ENCODE measurements around the gene ART3.
"Not testable (repeated sequence)": the region's sequence is repeated elsewhere in the genome, so short reads cannot be mapped to it uniquely, and the experiment has no call there.

ART3 gene

DNA sequence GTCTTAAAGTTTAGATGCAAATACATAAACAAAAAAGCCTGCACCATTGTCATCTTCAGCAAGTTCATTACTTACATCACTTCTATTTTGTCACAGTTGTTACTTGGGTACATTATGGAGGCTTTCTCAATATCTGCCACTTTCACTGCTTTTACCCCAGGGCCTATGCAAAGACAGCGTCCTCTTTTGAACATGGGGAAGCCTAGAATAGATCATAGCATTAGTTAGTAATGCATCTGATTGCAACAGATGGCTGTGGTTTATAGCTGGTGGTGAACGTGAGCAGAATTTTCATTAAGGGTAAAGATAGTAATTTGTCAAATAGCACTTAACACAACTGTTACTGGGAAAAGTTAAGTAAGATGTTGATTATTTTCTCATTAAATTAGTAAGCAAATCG is 39.4 kb upstream of the ART3 start:
- Histone ChIP-seq H3K4me2 (ENCODE audit: low read length) (no peak overlapping the region), H3K9me2 (replicated peaks; ENCODE audit: control insufficient read depth, low read length) (no peaks in the 10 kb centered on the region), H3K79me2 (ENCODE audit: control insufficient read depth, low read length) (no peaks in the 10 kb centered on the region), H3K4me1 (ENCODE audit: control insufficient read depth, low read length) (no peaks in the 10 kb centered on the region), H3K36me3 (ENCODE audit: control insufficient read depth, low read length) (no peaks in the 10 kb centered on the region), H3K27me3 (ENCODE audit: control insufficient read depth, low read length) (0 out of 2 replicates have a peak, but pooled peaks cover 6% of the 10 kb centered on the region), H3K9me3 (ENCODE audit: control insufficient read depth, insufficient read depth, low read length) (no peaks in the 10 kb centered on the region), H3K27ac (ENCODE audit: low read depth, low read length) (no peak overlapping the region), H3K4me3 (ENCODE audit: low read length) (no peak overlapping the region), H4K20me1 (ENCODE audit: control insufficient read depth, insufficient read depth, low read depth, low read length) (no peaks in the 10 kb centered on the region), H3F3A (ENCODE audit: control insufficient read depth, insufficient read depth) (no peaks in the 10 kb centered on the region)
- TF ChIP-seq EZH2phosphoT487 (IDR thresholded peaks at IDR 0.05; ENCODE audit: borderline replicate concordance, low read length), result no peak
- TF ChIP-seq, protein P1, sequence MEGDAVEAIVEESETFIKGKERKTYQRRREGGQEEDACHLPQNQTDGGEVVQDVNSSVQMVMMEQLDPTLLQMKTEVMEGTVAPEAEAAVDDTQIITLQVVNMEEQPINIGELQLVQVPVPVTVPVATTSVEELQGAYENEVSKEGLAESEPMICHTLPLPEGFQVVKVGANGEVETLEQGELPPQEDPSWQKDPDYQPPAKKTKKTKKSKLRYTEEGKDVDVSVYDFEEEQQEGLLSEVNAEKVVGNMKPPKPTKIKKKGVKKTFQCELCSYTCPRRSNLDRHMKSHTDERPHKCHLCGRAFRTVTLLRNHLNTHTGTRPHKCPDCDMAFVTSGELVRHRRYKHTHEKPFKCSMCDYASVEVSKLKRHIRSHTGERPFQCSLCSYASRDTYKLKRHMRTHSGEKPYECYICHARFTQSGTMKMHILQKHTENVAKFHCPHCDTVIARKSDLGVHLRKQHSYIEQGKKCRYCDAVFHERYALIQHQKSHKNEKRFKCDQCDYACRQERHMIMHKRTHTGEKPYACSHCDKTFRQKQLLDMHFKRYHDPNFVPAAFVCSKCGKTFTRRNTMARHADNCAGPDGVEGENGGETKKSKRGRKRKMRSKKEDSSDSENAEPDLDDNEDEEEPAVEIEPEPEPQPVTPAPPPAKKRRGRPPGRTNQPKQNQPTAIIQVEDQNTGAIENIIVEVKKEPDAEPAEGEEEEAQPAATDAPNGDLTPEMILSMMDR (IDR thresholded peaks at IDR 0.05; ENCODE audit: low read depth, low read length, poor library complexity, severe bottlenecking), result no peak

GRCh38 chr4:76035799-76036380 is 38.6 kb upstream of the ART3 start, which contains the start of gene CXCL11:
Gene CXCL11, minus strand, starts transcription at chr4:76036070. Its CDS starts 83 bp downstream, at chr4:76035987.
- Histone ChIP-seq H3K9me2 (replicated peaks; ENCODE audit: control insufficient read depth, low read length) (no peaks in the 10 kb centered on the region), H3K4me3 (ENCODE audit: low read length) (no peak within 1 kb of the TSS), H3K27ac (ENCODE audit: low read depth, low read length) (no peak within 1 kb of the TSS), H3F3A (ENCODE audit: control insufficient read depth, insufficient read depth) (no peaks in the 10 kb centered on the region), H3K79me2 (ENCODE audit: control insufficient read depth, low read length) (no peaks in the 10 kb centered on the region), H4K20me1 (ENCODE audit: control insufficient read depth, insufficient read depth, low read depth, low read length) (no peaks in the 10 kb centered on the region), H3K4me2 (ENCODE audit: low read length) (no peak within 1 kb of the TSS), H3K27me3 (ENCODE audit: control insufficient read depth, low read length) (0 out of 2 replicates have a peak, but pooled peaks cover 6% of the 10 kb centered on the region), H3K4me1 (ENCODE audit: control insufficient read depth, low read length) (no peaks in the 10 kb centered on the region), H3K9me3 (ENCODE audit: control insufficient read depth, insufficient read depth, low read length) (no peaks in the 10 kb centered on the region), H3K36me3 (ENCODE audit: control insufficient read depth, low read length) (no peaks in the 10 kb centered on the region)
- no peak for TF ChIP-seq EZH2phosphoT487 (IDR thresholded peaks at IDR 0.05; ENCODE audit: borderline replicate concordance, low read length)
- TF ChIP-seq, protein P1 (IDR thresholded peaks at IDR 0.05; ENCODE audit: low read depth, low read length, poor library complexity, severe bottlenecking), result no peak

GRCh38 chr4:76036855-76037254 is 37.7 kb upstream of the ART3 start:
- Histone ChIP-seq H3K4me3 (ENCODE audit: low read length) (no peak overlapping the region), H3K9me3 (ENCODE audit: control insufficient read depth, insufficient read depth, low read length) (no peaks in the 10 kb centered on the region), H3K36me3 (ENCODE audit: control insufficient read depth, low read length) (no peaks in the 10 kb centered on the region), H3K4me2 (ENCODE audit: low read length) (no peak overlapping the region), H3K79me2 (ENCODE audit: control insufficient read depth, low read length) (no peaks in the 10 kb centered on the region), H3K9me2 (replicated peaks; ENCODE audit: control insufficient read depth, low read length) (no peaks in the 10 kb centered on the region), H3K4me1 (ENCODE audit: control insufficient read depth, low read length) (no peaks in the 10 kb centered on the region), H4K20me1 (ENCODE audit: control insufficient read depth, insufficient read depth, low read depth, low read length) (no peaks in the 10 kb centered on the region), H3K27me3 (ENCODE audit: control insufficient read depth, low read length) (0 out of 2 replicates have a peak, but pooled peaks cover 6% of the 10 kb centered on the region), H3K27ac (ENCODE audit: low read depth, low read length) (no peak overlapping the region), H3F3A (ENCODE audit: control insufficient read depth, insufficient read depth) (no peaks in the 10 kb centered on the region)
- TF ChIP-seq, protein P1 (IDR thresholded peaks at IDR 0.05; ENCODE audit: low read depth, low read length, poor library complexity, severe bottlenecking), result no peak
- no peak for TF ChIP-seq EZH2phosphoT487 (IDR thresholded peaks at IDR 0.05; ENCODE audit: borderline replicate concordance, low read length)

- not testable (repeated sequence) for H3K9me2 ChIP-seq (replicated peaks; ENCODE audit: control insufficient read depth, low read length); H3K79me2 ChIP-seq (ENCODE audit: control insufficient read depth, low read length); H3K4me1 ChIP-seq (ENCODE audit: control insufficient read depth, low read length); H4K20me1 ChIP-seq (ENCODE audit: control insufficient read depth, insufficient read depth, low read depth, low read length); H3K27ac ChIP-seq (ENCODE audit: low read depth, low read length); H3K4me2 ChIP-seq (ENCODE audit: low read length); H3K4me3 ChIP-seq (ENCODE audit: low read length); H3K36me3 ChIP-seq (ENCODE audit: control insufficient read depth, low read length); H3K27me3 ChIP-seq (ENCODE audit: control insufficient read depth, low read length); H3K9me3 ChIP-seq (ENCODE audit: control insufficient read depth, insufficient read depth, low read length); H3F3A ChIP-seq (ENCODE audit: control insufficient read depth, insufficient read depth)
These were observed 32.1 kb upstream of the ART3 start for GRCh38 chr4:76042241-76042998.

- H3K9me3 ChIP-seq (ENCODE audit: control insufficient read depth, insufficient read depth, low read length); H3K9me2 ChIP-seq (replicated peaks; ENCODE audit: control insufficient read depth, low read length); H3K4me1 ChIP-seq (ENCODE audit: control insufficient read depth, low read length); H3K79me2 ChIP-seq (ENCODE audit: control insufficient read depth, low read length); H3K36me3 ChIP-seq (ENCODE audit: control insufficient read depth, low read length); H3K27ac ChIP-seq (ENCODE audit: low read depth, low read length); H4K20me1 ChIP-seq (ENCODE audit: control insufficient read depth, insufficient read depth, low read depth, low read length); H3F3A ChIP-seq (ENCODE audit: control insufficient read depth, insufficient read depth); H3K4me3 ChIP-seq (ENCODE audit: low read length); H3K4me2 ChIP-seq (ENCODE audit: low read length); H3K27me3 ChIP-seq (ENCODE audit: control insufficient read depth, low read length): not testable (repeated sequence)
These were observed 31.2 kb upstream of the ART3 start for GRCh38 chr4:76043306-76043705.

Measured in DOHH2 (cell line).